Central memory CD4-positive, alpha-beta T cell (primary cell): ENCODE measurements around the gene SELENOH.
"Not testable (repeated sequence)": the region's sequence is repeated elsewhere in the genome, so short reads cannot be mapped to it uniquely, and the experiment has no call there.

Source experiments
- DNase-seq: peaks from one replicate; pipeline ENCODE4 v3.0.0; 2022
- total RNA-seq, 3 experiments: gene quantifications; one replicate each; lab custom pipeline; 2026; lab: John Stamatoyannopoulos, UW

Gene SELENOH, protein sequence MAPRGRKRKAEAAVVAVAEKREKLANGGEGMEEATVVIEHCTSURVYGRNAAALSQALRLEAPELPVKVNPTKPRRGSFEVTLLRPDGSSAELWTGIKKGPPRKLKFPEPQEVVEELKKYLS
- 7.9 to 11.3 (median 8.3) reads per million in 3 experiments for total RNA-seq

DNA sequence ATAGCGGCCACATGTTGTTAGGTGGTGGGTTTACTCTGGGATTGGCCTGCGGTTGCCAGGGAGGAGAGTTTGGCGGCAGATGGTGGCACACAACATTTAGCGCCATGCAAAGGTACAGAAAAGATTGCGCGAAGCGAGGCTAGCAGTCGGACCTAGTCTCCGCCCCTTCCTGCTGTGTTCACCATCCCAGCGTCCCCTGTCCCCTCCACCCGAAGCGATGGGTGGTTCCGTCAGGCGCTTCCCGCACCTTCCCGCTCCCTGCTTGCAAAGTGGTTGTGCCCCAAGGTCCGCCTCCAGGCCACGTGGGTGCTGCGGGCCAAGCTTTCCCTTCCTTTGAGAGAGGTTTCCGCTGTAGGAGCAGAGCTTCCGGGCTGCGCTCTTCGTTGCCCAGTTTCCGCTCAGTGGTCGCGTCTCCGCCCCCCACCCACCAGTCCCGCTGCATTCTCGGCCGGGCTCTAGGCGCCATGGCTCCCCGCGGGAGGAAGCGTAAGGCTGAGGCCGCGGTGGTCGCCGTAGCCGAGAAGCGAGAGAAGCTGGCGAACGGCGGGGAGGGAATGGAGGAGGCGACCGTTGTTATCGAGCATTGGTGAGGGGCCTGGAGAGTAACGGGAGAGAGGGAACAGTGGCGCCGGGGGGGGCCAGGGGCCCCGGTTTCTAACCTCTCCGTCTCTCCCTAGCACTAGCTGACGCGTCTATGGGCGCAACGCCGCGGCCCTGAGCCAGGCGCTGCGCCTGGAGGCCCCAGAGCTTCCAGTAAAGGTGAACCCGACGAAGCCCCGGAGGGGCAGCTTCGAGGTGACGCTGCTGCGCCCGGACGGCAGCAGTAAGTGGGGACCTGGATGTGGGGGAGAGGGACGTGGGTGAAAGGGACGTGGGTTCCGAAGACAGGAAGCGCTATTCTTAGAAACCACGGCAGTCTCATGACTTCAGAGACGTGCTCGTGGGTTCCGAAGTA, at the start of gene SELENOH:
TSS of gene SELENOH (plus strand) at position 360 of the 955 bp plus-strand sequence. CDS start at position 465, 105 bp downstream.
- DNase-seq = peak; percentile 91

DNA sequence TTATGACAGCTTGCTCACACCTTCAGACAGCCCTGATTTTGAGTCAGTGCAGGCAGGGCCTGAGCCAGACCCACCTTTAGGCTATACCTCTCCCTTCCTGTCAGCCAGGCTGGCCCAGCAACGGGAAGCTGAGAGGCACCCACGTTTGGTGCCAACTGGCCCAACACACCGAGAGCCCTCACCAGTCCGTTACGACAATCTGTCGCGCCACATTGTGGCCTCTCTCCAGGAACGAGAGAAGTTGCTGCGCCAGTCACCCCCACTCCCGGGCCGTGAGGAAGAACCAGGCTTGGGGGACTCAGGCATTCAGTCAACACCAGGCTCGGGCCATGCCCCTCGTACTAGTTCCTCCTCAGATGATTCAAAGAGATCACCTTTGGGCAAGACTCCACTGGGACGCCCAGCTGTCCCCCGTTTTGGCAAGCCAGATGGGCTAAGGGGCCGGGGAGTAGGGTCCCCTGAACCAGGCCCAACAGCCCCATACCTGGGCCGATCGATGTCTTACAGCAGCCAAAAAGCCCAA, 42.4 kb upstream of the SELENOH start:
- DNase-seq = no peak

DNA sequence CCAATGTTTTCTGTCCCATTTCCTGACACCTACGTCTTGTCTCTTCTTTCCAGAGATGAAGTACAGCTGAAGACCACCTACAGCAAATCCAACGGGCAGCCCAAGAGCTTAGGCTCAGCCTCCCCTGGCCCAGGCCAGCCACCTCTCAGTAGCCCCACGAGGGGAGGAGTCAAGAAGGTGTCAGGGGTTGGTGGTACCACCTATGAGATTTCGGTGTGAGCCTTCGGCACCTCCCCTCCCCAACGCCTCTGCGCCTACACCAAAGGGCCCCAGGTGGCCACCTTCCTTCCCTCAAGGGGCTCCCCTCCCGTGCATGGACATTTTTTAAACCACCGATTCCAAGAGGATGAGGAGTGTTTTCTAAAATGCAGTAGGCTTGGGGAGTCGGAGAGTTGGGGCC, 41.5 kb upstream of the SELENOH start:
- DNase-seq = no peak

- DNase-seq = no peak
Observed at GRCh38 chr11:57700425-57700824, 40.9 kb upstream of the SELENOH start.

DNA sequence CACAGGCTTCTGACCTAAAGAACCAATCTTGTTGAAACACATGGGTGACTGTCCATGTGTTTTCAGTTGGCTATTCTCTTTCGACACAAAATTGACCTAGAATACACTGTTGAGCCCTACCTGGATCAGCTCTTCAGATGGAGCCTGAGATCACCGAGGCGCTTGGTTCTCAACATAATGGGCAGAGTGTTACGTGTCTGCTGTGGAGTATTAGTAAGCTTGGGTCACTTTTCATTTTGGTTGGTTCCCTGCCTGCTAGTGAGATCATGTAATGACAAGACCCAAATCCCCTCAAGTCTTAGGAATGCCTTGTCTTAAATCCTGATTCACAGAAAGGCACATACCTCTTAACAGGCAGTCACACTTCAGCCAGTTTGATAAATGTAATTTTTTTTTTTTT, 38.0 kb upstream of the SELENOH start:
- DNase-seq = no peak

DNA sequence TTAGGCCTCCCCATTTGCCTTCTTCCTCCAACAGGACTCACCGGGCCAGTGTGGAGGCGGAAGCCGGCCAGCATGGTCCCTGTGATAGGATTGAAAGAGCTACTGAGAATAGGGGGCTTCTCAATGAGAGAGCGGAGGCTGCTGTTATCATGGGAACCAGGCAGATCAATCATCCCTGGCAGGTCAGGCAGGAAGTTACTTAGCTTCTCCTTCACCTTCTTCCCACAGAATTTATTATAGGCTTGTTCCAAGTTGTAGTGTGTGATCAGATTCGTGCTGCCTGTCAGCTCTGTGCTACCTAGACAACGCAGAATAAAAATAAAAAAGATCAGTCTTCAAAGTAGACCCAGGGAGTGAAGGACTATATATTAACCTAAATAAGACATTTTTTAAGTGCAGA, 36.4 kb upstream of the SELENOH start:
- DNase-seq = no peak

- not testable (repeated sequence) for DNase-seq
Observed at GRCh38 chr11:57705432-57705831, 35.9 kb upstream of the SELENOH start.

DNA sequence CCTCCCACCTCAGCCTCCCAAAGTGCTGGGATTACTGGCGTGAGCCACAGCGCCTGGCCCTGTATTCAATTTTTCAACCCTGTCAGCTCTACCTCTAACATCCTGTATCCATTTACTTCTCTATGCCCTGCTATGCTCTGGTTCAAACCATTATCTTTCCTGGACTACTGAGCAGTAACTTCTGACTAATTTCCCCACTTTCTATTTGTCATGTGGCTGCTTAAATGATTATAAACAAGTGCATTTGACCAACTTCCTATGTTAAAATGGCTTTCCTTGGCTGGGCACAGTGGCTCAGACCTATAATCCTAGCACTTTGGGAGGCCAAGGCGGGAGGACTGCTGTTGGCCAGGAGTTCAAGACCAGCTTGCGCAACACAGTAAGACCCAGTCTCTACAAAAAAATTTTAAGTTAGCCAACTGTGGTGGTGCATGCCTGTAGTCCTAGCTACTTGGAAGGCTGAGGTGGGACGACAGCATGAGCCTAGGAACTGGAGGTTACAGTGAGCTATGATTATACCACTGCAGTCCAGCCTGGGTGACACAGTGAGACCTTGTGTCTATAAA, 31.4 kb upstream of the SELENOH start:
- DNase-seq = no peak

- DNase-seq = peak; percentile 81
Observed at GRCh38 chr11:57711414-57712255, 29.7 kb upstream of the SELENOH start, which contains the start of gene MED19. MED19 (minus strand) TSS chr11:57712215; CDS start chr11:57712179, 36 bp downstream.

GRCh38 chr11:57712256-57713150, 28.8 kb upstream of the SELENOH start, which contains the start of gene TMX2:
TMX2 (plus strand) TSS chr11:57712593; CDS start chr11:57712619, 26 bp downstream.
- DNase-seq = peak; percentile 94

DNA sequence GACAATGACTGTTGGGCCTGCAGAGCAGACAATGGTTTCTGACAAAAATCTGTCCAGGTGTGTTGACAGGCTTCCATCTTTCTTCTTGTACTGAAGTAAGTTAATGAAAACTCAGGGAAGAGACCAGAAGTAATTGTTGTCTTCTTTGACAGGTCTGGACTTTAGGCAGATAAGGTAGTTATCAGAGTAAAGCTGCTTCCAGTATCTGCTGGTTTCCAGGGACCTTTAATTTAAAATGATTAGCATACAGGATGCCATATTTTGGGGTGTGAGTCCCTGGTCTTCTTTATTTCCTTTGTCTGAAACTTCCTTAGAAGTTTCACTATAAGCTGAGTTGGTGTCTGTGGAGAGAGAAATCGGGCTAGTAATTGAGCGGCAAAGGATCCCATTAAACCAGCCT, 27.5 kb upstream of the SELENOH start:
- DNase-seq = no peak

DNA sequence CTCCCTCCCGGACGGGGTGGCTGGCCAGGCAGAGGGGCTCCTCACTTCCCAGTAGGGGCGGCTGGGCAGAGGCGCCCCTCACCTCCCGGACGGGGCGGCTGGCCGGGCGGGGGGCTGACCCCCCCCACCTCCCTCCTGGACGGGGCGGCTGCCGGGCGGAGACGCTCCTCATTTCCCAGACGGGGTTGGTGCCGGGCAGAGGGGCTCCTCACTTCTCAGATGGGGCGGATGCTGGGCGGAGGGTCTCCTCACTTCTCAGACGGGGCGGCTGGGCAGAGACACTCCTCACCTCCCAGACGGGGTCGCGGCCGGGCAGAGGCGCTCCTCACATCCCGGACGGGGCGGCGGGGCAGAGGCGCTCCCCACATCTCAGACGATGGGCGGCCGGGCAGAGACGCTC, 24.6 kb upstream of the SELENOH start:
- not testable (repeated sequence) for DNase-seq

- no peak for DNase-seq
Observed at GRCh38 chr11:57727185-57727584, 14.1 kb upstream of the SELENOH start.

DNA sequence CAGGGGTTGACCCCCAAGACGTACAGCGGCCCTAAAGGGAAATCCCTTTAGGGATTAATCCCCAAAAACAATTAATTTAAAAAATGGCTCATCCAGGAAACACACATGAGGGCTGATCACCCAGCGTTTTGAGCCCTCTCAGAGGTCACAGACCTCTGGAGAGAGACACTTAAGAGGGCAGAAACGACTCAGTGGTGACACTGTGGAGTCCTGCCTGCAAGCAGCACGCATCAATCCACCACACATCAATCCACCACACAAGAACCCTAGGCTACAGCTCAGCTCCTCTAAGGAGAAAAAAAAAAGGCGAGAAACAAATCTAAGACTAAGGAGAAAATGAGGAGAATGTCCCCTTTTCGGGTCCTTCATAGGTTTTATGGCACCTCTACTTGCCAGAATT, 12.5 kb upstream of the SELENOH start:
- no peak for DNase-seq

DNA sequence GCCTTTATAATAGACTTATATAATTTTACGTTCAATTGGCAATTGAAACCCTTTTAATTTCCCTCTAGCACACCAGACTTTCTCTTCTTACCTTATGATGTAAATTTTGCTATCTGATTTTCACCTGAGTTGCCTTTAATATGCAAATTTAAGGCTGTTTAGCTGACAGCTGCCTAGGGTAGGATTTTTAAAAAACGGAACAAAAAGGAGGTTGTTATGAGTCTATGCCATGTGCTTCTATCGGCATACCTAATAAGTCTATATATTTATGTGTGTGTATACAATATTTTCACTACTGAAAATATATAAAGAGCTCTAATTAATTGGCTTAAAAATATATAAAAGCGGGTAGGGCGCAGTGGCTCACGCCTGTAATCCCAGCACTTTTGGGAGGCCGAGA, 11.8 kb upstream of the SELENOH start:
- DNase-seq = no peak

DNA sequence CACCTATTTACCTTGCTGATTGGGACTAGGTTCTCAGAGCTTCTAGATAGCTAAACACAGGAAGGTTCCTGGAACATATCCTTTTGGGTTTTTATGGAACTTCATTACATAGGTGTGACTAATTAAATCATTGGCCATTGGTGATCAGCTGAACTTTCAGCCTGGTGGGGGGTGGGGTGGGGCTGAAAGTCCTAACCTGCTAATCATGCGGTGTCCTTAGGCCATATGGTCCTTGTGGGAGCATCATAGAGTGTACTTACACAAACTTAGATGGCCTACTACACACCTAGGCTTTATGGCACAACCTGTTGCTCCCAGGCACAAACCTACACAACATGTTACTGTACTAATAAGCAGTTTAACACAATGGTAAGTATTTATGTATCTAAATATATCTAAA, 8.6 kb upstream of the SELENOH start:
- no peak for DNase-seq

GRCh38 chr11:57735619-57736298, 5.5 kb upstream of the SELENOH start:
- DNase-seq = no peak

- DNase-seq = no peak
Observed at GRCh38 chr11:57742087-57742452, 779 bp downstream of the SELENOH start.

DNA sequence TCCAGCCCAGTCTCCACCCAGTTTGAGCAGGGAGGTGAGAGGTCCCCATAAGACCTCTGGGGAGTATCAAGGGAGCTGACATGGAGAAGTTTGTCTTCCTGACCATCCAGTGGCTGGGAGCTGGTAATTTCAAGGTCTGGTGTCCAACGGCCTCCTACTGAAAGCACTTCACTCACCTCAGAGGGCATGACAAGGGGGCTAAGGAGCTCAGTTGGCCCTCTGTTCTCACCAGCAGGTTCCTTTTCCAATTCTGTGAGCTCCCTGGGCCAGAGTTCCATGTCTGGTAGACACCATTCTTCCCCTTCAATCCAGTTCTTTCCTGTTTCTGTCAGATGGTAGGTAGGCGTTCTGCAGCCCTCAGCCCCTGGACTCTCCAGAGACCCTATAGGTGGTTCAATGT, 3.1 kb downstream of the SELENOH start:
- no peak for DNase-seq

GRCh38 chr11:57745206-57745605, 3.9 kb downstream of the SELENOH start:
- no peak for DNase-seq

GRCh38 chr11:57746920-57747319, 5.6 kb downstream of the SELENOH start:
- DNase-seq = no peak
